ENCODE data around the gene SBF2. TPM values are rescaled to one million over a fixed set of nuclear protein-coding genes. Genes with fewer than 3 reads are reported as not detected.

SBF2 gene
- total and polyA plus RNA-seq, 3 donors from 2014 or later = 27.8 to 52.8 (median 48.7) TPM

Small RNA genes within 50 kb of the gene (small RNA-seq; reads per million reads assigned to genes)
- gene AC080023.2 (0 reads per million in 2 donors), gene RNU7-28P (0 reads per million in 2 donors)

Other genes starting within 250 kb of the SBF2 start
- gene ADM, start 10.9 kb upstream of the SBF2 start, total RNA-seq = 10 to 100 TPM in 1 of 2 donors, 1 to 10 TPM in 1; 3.5 to 13.1 TPM
- gene ADM, start 10.9 kb upstream of the SBF2 start, polyA plus RNA-seq (ENCODE audit: insufficient read depth, low read depth, low replicate concordance) = 3.7 TPM
- gene AMPD3, start 161.0 kb upstream of the SBF2 start, total RNA-seq = 10 to 100 TPM; 10.9 to 13.4 TPM
- gene AMPD3, start 161.0 kb upstream of the SBF2 start, polyA plus RNA-seq (ENCODE audit: insufficient read depth, low read depth, low replicate concordance) = 5.5 TPM
- 10 to 100 TPM; 63.1 to 91.3 TPM for gene RNF141, start 247.0 kb upstream of the SBF2 start, total RNA-seq
- 172 TPM for gene RNF141, start 247.0 kb upstream of the SBF2 start, polyA plus RNA-seq (ENCODE audit: insufficient read depth, low read depth, low replicate concordance)